Stomach (tissue), 9 donors: ENCODE results near the gene PSD4. TPM values are rescaled to one million over a fixed set of nuclear protein-coding genes. Genes with fewer than 3 reads are reported as not detected.

Source experiments
- DNase-seq, 2 donors: peaks; one replicate each; pipeline versions ENCODE4 v3.0.0 to v3.0.0-alpha.2; 2013 to 2019
- H3K27ac ChIP-seq, 5 donors: fragments of 200-600 bp in 4 of 5; sonication (generic) in 4 of 5; one replicate each; pipeline ENCODE4 v1.5.1; 2013 to 2019; ENCODE audit warnings: mild to moderate bottlenecking in 1 of 5, moderate library complexity in 1 of 5
- H3K27me3 ChIP-seq, 3 donors: fragments of 200-600 bp; sonication (generic); one replicate each; pipeline ENCODE4 v1.5.1; 2017 to 2019; ENCODE audit warnings: mixed run types in 1 of 3
- H3K36me3 ChIP-seq, 4 donors: fragments of 200-600 bp; sonication (generic); 1 replicate in 3 of 4; 2 replicates in 1 of 4; pipeline ENCODE4 v1.5.1; 2016 to 2019
- H3K4me1 ChIP-seq, 4 donors: fragments of 200-600 bp; sonication (generic); one replicate each; pipeline ENCODE4 v1.5.1; 2016 to 2019
- H3K4me3 ChIP-seq, 4 donors: fragments of 200-600 bp; sonication (generic) in 3 of 4; one replicate each; pipeline ENCODE4 v1.5.1; 2016 to 2019; ENCODE audit warnings: mild to moderate bottlenecking in 1 of 4
- H3K9me3 ChIP-seq, 4 donors: fragments of 200-600 bp; sonication (generic); one replicate each; pipeline ENCODE4 v1.5.1; 2016 to 2019
- CTCF ChIP-seq, 7 experiments: fragments of 450-650 bp in 4 of 7; fragments of 200-600 bp in 3 of 7; sonication (generic) in 3 of 7; IDR thresholded peaks; one replicate each; pipeline ENCODE4 v1.5.1; 2016 to 2019; ENCODE audit warnings: antibody characterized with exemption in 7 of 7, control low read depth in 2 of 7, mild to moderate bottlenecking in 1 of 7
- EP300 ChIP-seq: sonication (generic); formaldehyde crosslinking; IDR thresholded peaks from one replicate; pipeline ENCODE4 v1.6.1; 2017; ENCODE audit warnings: antibody characterized with exemption
- POLR2A ChIP-seq, 4 donors: fragments of 450-650 bp; IDR thresholded peaks; one replicate each; pipeline ENCODE4 v1.6.1; 2016; ENCODE audit warnings: antibody characterized with exemption in 4 of 4, control low read depth in 2 of 4, mild to moderate bottlenecking in 1 of 4, moderate library complexity in 1 of 4
- POLR2AphosphoS5 ChIP-seq, 3 donors: sonication (generic); formaldehyde crosslinking; IDR thresholded peaks; one replicate each; pipeline ENCODE4 v1.6.1; 2016; ENCODE audit warnings: antibody characterized with exemption in 3 of 3
- WGBS, 5 donors: extraction: QIAGEN DNeasy Blood & Tissue Kit in 3 of 5; methylation state at CpG; one replicate each; pipeline versions ENCODE4 v1.1.5 to v1.1.7; 2013 to 2018; 5-methylcytosine and 5-hydroxymethylcytosine counted together
- intact Hi-C: fragments of 100-400 bp; cut with DNase I; formaldehyde crosslinking; loops from one replicate; pipeline ENCODE4 v1.15.1; 2023; ENCODE audit warnings: low total_unique reads
- polyA plus RNA-seq, 3 donors: library from polyadenylated mRNA; stranded (reverse); fragments of 200-250 nt; gene quantifications; one replicate each; pipeline ENCODE4 v1.2.3, GENCODE V29; 2013
- total RNA-seq, 5 donors: library from RNA; depleted of rRNA; stranded (reverse); fragments of >200 nt; gene quantifications; one replicate each; pipeline versions ENCODE4 v1.1.0 to v1.2.3, GENCODE V29; 2014 to 2016
- donor health status: healthy with polysubstance abuse.
- donor health status: Bipolar disorder and iron deficiency.
- donor health status: healthy.

The PSD4 gene
- total and polyA plus RNA-seq, 8 donors, result 19.9 to 146 (median 36.4) TPM

- intact Hi-C loops, result no loop called here
- Histone ChIP-seq H3K36me3 (peaks cover 3 to 69% (median 54%) of the 10 kb centered on the region in 4 donors), H3K9me3 (no peaks in the 10 kb centered on the region), H3K4me1 (peaks cover 7 to 46% (median 37%) of the 10 kb centered on the region in 4 donors), H3K27ac (peak overlapping the region; percentile 77 to 96 (median 91)), H3K4me3 (peak overlapping the region; percentile 53 to 76 (median 63)), H3K27me3 (no peaks in the 10 kb centered on the region)
- peak; percentile 89 to 95 for DNase-seq
- peak in 2 of 3 donors; percentile 60 to 73 for TF ChIP-seq POLR2AphosphoS5 (IDR thresholded peaks at IDR 0.05)
- no peak for TF ChIP-seq EP300
- TF ChIP-seq CTCF (IDR thresholded peaks at IDR 0.05), result peak in 5 of 7 experiments; percentile 69 to 97 (median 90)
- peak in 1 of 4 donors; percentile 44 for TF ChIP-seq POLR2A (IDR thresholded peaks at IDR 0.05)
- 5 to 15% (median 9%) methylated on average over 15 to 78 of the region's 79 CpGs for WGBS, 5 donors
Observed at GRCh38 chr2:113198790-113199612, 25.2 kb downstream of the PSD4 start.

GRCh38 chr2:113200236-113200635 lies 26.5 kb downstream of the PSD4 start:
- intact Hi-C loops, result loop anchor here (5.0 kb wide), 1 partner anchor 63 kb away; no protein-coding TSS in a partner anchor
- Histone ChIP-seq H3K4me1 (peaks cover 11 to 51% (median 42%) of the 10 kb centered on the region in 4 donors), H3K27me3 (no peaks in the 10 kb centered on the region), H3K36me3 (peaks cover 3 to 57% (median 42%) of the 10 kb centered on the region in 4 donors), H3K4me3 (peak overlapping the region in 1 of 4 donors; percentile 73), H3K9me3 (no peaks in the 10 kb centered on the region), H3K27ac (peak overlapping the region in 4 of 5 donors; percentile 11 to 96 (median 90))
- TF ChIP-seq EP300 (no peak), POLR2A (IDR thresholded peaks at IDR 0.05) (no peak), POLR2AphosphoS5 (IDR thresholded peaks at IDR 0.05) (no peak), CTCF (IDR thresholded peaks at IDR 0.05) (peak in 1 of 7 experiments; percentile 8)
- 55 to 80% (median 60%) methylated on average over 4 of the region's 4 CpGs for WGBS, 5 donors
- DNase-seq, result peak in 1 of 2 donors; percentile 37

- intact Hi-C loops, result loop anchor here (5.0 kb wide), 1 partner anchor 64 kb away; no protein-coding TSS in a partner anchor
- peak overlapping the region in 1 of 5 donors; percentile 88 for H3K27ac ChIP-seq
- no peak for DNase-seq
- 76 to 87% (median 81%) methylated on average over 10 to 17 of the region's 17 CpGs for WGBS, 5 donors
- TF ChIP-seq POLR2AphosphoS5 (IDR thresholded peaks at IDR 0.05) (no peak), EP300 (no peak), POLR2A (IDR thresholded peaks at IDR 0.05) (no peak), CTCF (IDR thresholded peaks at IDR 0.05) (no peak)
- no peaks in the 10 kb centered on the region for H3K27me3 ChIP-seq
- peaks cover 11 to 51% (median 42%) of the 10 kb centered on the region in 4 donors for H3K4me1 ChIP-seq
- H3K4me3 ChIP-seq, result no peak overlapping the region
- peaks cover 3 to 50% (median 38%) of the 10 kb centered on the region in 4 donors for H3K36me3 ChIP-seq
- no peaks in the 10 kb centered on the region for H3K9me3 ChIP-seq
Observed at GRCh38 chr2:113200736-113201490, 27.1 kb downstream of the PSD4 start.
